Upper lobe of right lung (tissue), 1 donor: ENCODE measurements around the gene B3GAT1. TPM values are rescaled to one million over a fixed set of nuclear protein-coding genes. Genes with fewer than 3 reads are reported as not detected.

Source experiments
- ATAC-seq: fragments of 200-7000 bp; cut with Tn5 transposase; one replicate; pipeline ENCODE4 v1.9.1; 2020; ENCODE audit warnings: mild to moderate bottlenecking, moderate library complexity
- DNase-seq: peaks from one replicate; pipeline ENCODE4 v3.0.0-alpha.2; 2020
- H3K27ac ChIP-seq: fragments of 200-600 bp; one replicate; pipeline ENCODE4 v1.8.0; 2022
- H3K27me3 ChIP-seq: fragments of 200-600 bp; one replicate; pipeline ENCODE4 v1.8.0; 2022; ENCODE audit warnings: mild to moderate bottlenecking
- H3K36me3 ChIP-seq: fragments of 200-600 bp; one replicate; pipeline ENCODE4 v1.8.0; 2022
- H3K4me1 ChIP-seq: fragments of 200-600 bp; one replicate; pipeline ENCODE4 v1.8.0; 2022
- H3K4me3 ChIP-seq: fragments of 200-600 bp; one replicate; pipeline ENCODE4 v1.8.0; 2022; ENCODE audit warnings: mild to moderate bottlenecking
- H3K9me3 ChIP-seq: fragments of 200-600 bp; one replicate; pipeline ENCODE4 v1.8.0; 2022
- intact Hi-C: fragments of 100-400 bp; cut with DNase I; formaldehyde crosslinking; loops from one replicate; pipeline ENCODE4 v1.11.0; 2022
- total RNA-seq: library from RNA; stranded (reverse); fragmentation: NEBNext Ultra II Directional; extraction: Animal tissue kit (Norgen Biotek cat#: 25700); gene quantifications from one replicate; pipeline ENCODE4 v1.2.1, GENCODE V29; 2021
- TF ChIP-seq, protein P1 (sequence below): fragments of 200-600 bp; IDR thresholded peaks from one replicate; pipeline ENCODE4 v1.8.0; 2022; ENCODE audit warnings: antibody characterized with exemption
- donor health status: DM: no; HTN: yes; CAD: no; lungs with severe emphysema.

B3GAT1 gene
- total RNA-seq, 1 donor from 2014 or later: 1.2 TPM

DNA sequence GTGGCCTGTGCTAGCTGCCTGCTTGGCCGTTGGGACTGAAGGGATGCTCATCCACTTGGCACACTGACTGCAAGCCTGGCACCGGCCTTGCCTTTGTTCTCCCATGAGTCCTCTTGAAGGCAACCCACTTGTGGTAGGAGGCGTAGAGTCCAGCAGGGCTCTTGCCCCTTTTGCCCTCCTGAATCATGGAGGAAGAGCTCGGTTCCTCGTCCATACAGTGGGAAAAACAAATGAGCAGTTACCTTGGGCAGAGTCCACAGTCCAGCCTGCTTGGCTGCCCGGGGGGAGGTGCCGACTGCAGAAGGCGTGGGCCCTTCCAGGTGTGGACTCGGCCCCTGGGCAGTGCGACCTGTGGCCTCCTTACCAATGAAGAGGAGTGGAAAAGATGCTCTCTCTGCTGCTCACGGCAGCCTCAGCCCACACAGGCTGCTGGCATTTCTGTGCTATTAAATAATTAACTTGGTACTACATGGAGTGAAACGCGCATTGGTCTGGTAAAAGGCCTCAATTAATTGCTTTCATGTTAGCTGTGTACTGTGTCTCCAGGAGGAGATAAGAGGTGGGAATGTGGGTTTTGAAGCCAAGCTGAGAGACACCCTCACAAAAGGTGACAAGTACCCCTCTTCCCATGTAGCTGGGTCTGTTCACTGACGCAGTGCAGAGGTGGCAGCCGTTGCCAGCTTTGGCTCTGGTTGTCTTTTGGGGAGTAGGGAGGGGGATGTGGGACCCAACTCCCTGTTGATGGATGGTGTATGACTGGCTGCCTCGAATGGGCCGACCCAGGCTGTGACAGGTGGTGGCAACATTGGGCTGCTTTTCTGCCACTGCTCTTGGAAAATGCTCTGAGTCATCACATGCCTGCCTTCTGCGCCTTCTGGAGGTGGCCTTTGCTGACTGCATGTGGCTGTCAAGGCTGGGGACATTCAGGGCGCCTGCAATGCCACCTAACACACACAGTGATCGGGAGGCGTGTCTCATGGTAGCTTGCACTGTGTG, 26.8 kb upstream of the B3GAT1 start:
- TF ChIP-seq, protein P1, sequence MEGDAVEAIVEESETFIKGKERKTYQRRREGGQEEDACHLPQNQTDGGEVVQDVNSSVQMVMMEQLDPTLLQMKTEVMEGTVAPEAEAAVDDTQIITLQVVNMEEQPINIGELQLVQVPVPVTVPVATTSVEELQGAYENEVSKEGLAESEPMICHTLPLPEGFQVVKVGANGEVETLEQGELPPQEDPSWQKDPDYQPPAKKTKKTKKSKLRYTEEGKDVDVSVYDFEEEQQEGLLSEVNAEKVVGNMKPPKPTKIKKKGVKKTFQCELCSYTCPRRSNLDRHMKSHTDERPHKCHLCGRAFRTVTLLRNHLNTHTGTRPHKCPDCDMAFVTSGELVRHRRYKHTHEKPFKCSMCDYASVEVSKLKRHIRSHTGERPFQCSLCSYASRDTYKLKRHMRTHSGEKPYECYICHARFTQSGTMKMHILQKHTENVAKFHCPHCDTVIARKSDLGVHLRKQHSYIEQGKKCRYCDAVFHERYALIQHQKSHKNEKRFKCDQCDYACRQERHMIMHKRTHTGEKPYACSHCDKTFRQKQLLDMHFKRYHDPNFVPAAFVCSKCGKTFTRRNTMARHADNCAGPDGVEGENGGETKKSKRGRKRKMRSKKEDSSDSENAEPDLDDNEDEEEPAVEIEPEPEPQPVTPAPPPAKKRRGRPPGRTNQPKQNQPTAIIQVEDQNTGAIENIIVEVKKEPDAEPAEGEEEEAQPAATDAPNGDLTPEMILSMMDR: no peak
- no peaks in the 10 kb centered on the region for H3K36me3 ChIP-seq
- H3K27ac ChIP-seq: no peak overlapping the region
- intact Hi-C loops: no loop called here
- H3K4me3 ChIP-seq: no peak overlapping the region
- H3K27me3 ChIP-seq: peaks cover 9% of the 10 kb centered on the region
- no peak for ATAC-seq
- DNase-seq: no peak
- H3K9me3 ChIP-seq: no peaks in the 10 kb centered on the region
- no peaks in the 10 kb centered on the region for H3K4me1 ChIP-seq

DNA sequence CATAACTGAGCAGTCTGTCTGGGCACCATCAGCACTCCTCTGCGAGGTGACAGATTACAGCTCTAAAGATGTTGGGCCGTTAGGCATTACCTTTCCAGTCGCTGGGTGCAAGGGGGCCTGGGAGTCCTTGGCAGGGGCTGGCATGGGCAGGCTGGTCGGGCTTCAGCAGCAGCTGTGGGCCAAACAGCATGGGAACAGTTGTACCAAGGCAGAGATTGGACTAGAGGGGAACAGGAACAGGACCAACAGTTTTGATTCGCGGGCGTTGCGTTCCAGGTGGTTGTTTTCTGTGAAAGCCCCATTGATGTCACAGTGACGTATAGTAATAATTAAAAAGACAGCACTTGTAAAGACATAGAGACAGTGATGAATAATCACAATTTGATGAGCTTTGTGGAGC, 25.8 kb upstream of the B3GAT1 start:
- Histone ChIP-seq H3K4me3 (no peak overlapping the region), H3K9me3 (no peaks in the 10 kb centered on the region), H3K4me1 (no peaks in the 10 kb centered on the region), H3K27me3 (peaks cover 9% of the 10 kb centered on the region), H3K36me3 (no peaks in the 10 kb centered on the region), H3K27ac (no peak overlapping the region)
- DNase-seq (no peak), ATAC-seq (no peak)
- intact Hi-C loops: no loop called here
- TF ChIP-seq, protein P1: no peak

DNA sequence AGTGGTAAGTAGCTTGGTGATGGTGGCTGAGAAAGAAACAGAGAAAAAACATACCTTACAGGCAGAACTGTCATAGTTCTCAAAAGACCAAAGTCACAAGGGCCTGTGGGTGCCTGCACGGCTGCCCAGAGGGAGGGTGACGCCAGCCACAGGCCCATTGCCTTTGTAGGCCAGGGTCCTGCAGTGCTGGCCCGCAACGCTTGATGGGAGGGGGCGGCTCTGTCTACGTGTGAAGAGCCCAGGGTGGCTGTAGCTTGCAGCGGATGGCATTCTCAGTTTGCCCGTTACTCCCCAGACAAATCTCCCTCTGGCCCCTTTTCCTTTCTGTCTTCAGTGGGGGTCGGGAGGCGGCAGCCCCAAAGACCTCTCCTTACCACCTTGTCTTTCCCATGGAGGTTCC, 24.7 kb upstream of the B3GAT1 start:
- Histone ChIP-seq H3K27ac (no peak overlapping the region), H3K4me1 (no peaks in the 10 kb centered on the region), H3K4me3 (no peak overlapping the region), H3K36me3 (no peaks in the 10 kb centered on the region), H3K9me3 (no peaks in the 10 kb centered on the region), H3K27me3 (peaks cover 9% of the 10 kb centered on the region)
- DNase-seq: no peak
- TF ChIP-seq, protein P1: no peak
- intact Hi-C loops: no loop called here
- no peak for ATAC-seq

DNA sequence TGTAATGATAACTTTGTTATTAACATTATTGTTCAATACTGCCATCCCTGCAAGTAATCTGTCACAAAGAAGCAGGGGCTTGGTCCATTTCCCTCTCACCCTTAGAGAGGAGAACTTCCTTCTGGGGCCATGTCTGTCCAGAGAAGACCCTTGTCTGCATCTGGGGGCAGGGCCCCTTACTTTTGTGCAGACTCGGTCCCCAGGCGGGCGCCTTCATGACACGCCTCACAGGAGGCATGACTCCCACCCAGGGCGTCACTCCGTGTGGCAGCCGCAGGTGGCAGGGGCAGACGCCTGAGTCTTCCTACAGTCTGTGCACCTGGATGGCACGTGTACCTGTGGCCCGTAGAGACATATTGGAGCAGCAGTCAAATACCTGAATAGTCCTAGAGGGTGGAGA, 21.8 kb upstream of the B3GAT1 start:
- H3K36me3 ChIP-seq: no peaks in the 10 kb centered on the region
- H3K4me3 ChIP-seq: no peak overlapping the region
- H3K9me3 ChIP-seq: no peaks in the 10 kb centered on the region
- TF ChIP-seq, protein P1: no peak
- DNase-seq: no peak
- H3K27me3 ChIP-seq: peaks cover 16% of the 10 kb centered on the region
- no peak overlapping the region for H3K27ac ChIP-seq
- ATAC-seq: no peak
- intact Hi-C loops: no loop called here
- no peaks in the 10 kb centered on the region for H3K4me1 ChIP-seq

DNA sequence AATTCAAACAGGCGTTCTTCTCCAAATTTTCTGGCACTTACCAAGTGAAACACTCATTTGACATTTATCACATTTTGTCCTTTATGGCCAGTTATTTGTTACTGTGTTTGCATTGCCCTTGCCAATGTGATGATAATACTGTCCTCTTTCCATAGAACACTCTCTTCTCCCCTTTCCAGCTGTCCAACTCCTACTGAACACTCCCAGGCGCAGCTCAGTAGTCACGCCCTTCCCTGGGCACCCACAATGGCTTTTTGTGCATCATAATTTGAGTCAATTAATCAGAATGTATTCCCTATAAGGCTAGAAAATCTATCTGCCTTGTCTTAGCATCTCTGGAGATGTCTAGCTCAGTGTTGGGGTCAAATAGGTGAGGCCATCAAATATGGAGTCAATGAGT, 21.2 kb upstream of the B3GAT1 start:
- H3K9me3 ChIP-seq: no peaks in the 10 kb centered on the region
- no peak overlapping the region for H3K4me3 ChIP-seq
- intact Hi-C loops: no loop called here
- DNase-seq: no peak
- no peaks in the 10 kb centered on the region for H3K36me3 ChIP-seq
- H3K27ac ChIP-seq: no peak overlapping the region
- ATAC-seq: no peak
- H3K4me1 ChIP-seq: no peaks in the 10 kb centered on the region
- TF ChIP-seq, protein P1: no peak
- peaks cover 15% of the 10 kb centered on the region for H3K27me3 ChIP-seq
